ENCODE measurements around the gene BTBD3.

Gene BTBD3

DNA sequence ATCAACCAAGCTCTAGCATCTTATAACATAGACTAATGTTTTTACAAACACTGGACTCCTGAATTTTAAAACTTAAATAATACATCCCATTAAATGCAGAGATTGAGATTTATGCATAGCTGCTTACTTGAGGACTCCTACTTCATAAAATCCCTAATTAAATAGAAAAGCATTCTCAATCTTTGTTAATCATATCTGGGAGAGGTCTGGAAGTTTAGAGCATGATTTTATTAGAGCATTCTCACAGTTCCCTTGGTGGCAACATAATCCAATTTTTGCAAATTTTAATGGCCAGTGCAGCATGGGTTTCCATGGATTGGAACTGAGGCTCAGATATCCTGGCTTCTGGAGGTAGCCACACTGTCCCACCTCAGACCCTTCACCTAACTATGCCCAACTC lies 19.5 kb downstream of the BTBD3 start:
- no peak overlapping the region for H3K4me3 ChIP-seq (ENCODE audit: control insufficient read depth in 1 of 7, extremely low read depth in 1 of 7, insufficient read depth in 4 of 7, low read depth in 2 of 7, low read length in 6 of 7)
- H3K4me1 ChIP-seq (ENCODE audit: control extremely low read depth in 1 of 4, control insufficient read depth in 4 of 4, insufficient read depth in 4 of 4, low read length in 3 of 4): peaks cover 0 to 31% (median 9%) of the 10 kb centered on the region in 4 experiments
- ChIA-PET CTCF (no interaction called here), POLR2A (no interaction called here)
- no peaks in the 10 kb centered on the region for H3K36me3 ChIP-seq (ENCODE audit: control insufficient read depth in 4 of 4, insufficient read depth in 4 of 4, low read length in 3 of 4)
- H3K27me3 ChIP-seq (replicated peaks in 2 of 5; ENCODE audit: control insufficient read depth in 4 of 5, insufficient read depth in 5 of 5, low read length in 4 of 5): no peaks in the 10 kb centered on the region
- no peaks in the 10 kb centered on the region for H3K9me3 ChIP-seq (ENCODE audit: control extremely low read depth in 1 of 5, control insufficient read depth in 4 of 5, insufficient read depth in 2 of 5, low read depth in 1 of 5, low read length in 4 of 5)
- no peak overlapping the region for H3K27ac ChIP-seq (ENCODE audit: insufficient read depth in 1 of 2, low read depth in 1 of 2, low read length in 2 of 2, poor library complexity in 1 of 2, severe bottlenecking in 2 of 2)
- no peak for DNase-seq

GRCh38 chr20:11941593-11942246 lies 24.0 kb downstream of the BTBD3 start:
- H3K36me3 ChIP-seq (ENCODE audit: control insufficient read depth in 4 of 4, insufficient read depth in 4 of 4, low read length in 3 of 4): no peaks in the 10 kb centered on the region
- no peak overlapping the region for H3K4me3 ChIP-seq (ENCODE audit: control insufficient read depth in 1 of 7, extremely low read depth in 1 of 7, insufficient read depth in 4 of 7, low read depth in 2 of 7, low read length in 6 of 7)
- H3K27ac ChIP-seq (ENCODE audit: insufficient read depth in 1 of 2, low read depth in 1 of 2, low read length in 2 of 2, poor library complexity in 1 of 2, severe bottlenecking in 2 of 2): no peak overlapping the region
- 98% methylated on average over 4 of the region's 4 CpGs for WGBS (ENCODE audit: insufficient coverage)
- peaks cover 0 to 2% (median 0%) of the 10 kb centered on the region in 5 experiments for H3K9me3 ChIP-seq (ENCODE audit: control extremely low read depth in 1 of 5, control insufficient read depth in 4 of 5, insufficient read depth in 2 of 5, low read depth in 1 of 5, low read length in 4 of 5)
- H3K27me3 ChIP-seq (replicated peaks in 2 of 5; ENCODE audit: control insufficient read depth in 4 of 5, insufficient read depth in 5 of 5, low read length in 4 of 5): no peaks in the 10 kb centered on the region
- POLR2A ChIA-PET: interaction anchor here (1.3 kb wide), 1 partner anchor 10 kb away, joined by 4 read pairs; no protein-coding TSS in a partner anchor
- no peak for DNase-seq
- CTCF ChIA-PET: interaction anchor here (0.8 to 1.9 kb wide), 3 partner anchors 11 to 24 kb away, joined by 3 to 4 read pairs (median 4); no protein-coding TSS in a partner anchor
- H3K4me1 ChIP-seq (ENCODE audit: control extremely low read depth in 1 of 4, control insufficient read depth in 4 of 4, insufficient read depth in 4 of 4, low read length in 3 of 4): no peaks in the 10 kb centered on the region

- Histone ChIP-seq H3K4me3 (ENCODE audit: control insufficient read depth in 1 of 7, extremely low read depth in 1 of 7, insufficient read depth in 4 of 7, low read depth in 2 of 7, low read length in 6 of 7) (no peak overlapping the region), H3K27ac (ENCODE audit: insufficient read depth in 1 of 2, low read depth in 1 of 2, low read length in 2 of 2, poor library complexity in 1 of 2, severe bottlenecking in 2 of 2) (no peak overlapping the region), H3K4me1 (ENCODE audit: control extremely low read depth in 1 of 4, control insufficient read depth in 4 of 4, insufficient read depth in 4 of 4, low read length in 3 of 4) (no peaks in the 10 kb centered on the region), H3K9me3 (ENCODE audit: control extremely low read depth in 1 of 5, control insufficient read depth in 4 of 5, insufficient read depth in 2 of 5, low read depth in 1 of 5, low read length in 4 of 5) (peaks cover 0 to 2% (median 0%) of the 10 kb centered on the region in 5 experiments), H3K27me3 (replicated peaks in 2 of 5; ENCODE audit: control insufficient read depth in 4 of 5, insufficient read depth in 5 of 5, low read length in 4 of 5) (no peaks in the 10 kb centered on the region), H3K36me3 (ENCODE audit: control insufficient read depth in 4 of 4, insufficient read depth in 4 of 4, low read length in 3 of 4) (no peaks in the 10 kb centered on the region)
- no peak for DNase-seq
- POLR2A ChIA-PET: no interaction called here
- CTCF ChIA-PET: interaction anchor here (2.0 kb wide), 1 partner anchor 25 kb away, joined by 4 read pairs; no protein-coding TSS in a partner anchor
- WGBS (ENCODE audit: insufficient coverage): 100% methylated on average over 3 of the region's 6 CpGs
Observed at GRCh38 chr20:11943778-11944177, 26.1 kb downstream of the BTBD3 start.

DNA sequence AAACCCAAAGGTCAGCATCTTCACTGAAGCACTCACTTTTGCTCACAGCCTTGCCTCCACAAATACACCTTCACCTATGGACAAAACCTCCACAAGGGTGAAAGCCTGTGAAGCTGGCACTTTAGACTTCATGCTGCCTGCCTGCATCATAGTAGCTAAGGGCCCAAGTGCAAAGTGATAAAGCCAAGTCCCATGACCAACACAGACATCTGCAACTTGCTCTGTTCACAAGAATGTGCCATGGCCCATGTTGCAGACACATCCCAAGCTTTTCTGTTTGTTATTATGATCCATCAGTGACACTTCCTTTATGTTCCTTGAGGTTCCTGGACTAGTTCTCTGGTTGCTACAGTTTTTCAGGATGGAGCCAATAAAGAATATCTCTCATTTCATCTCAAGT lies 31.1 kb downstream of the BTBD3 start:
- no peak overlapping the region for H3K27ac ChIP-seq (ENCODE audit: insufficient read depth in 1 of 2, low read depth in 1 of 2, low read length in 2 of 2, poor library complexity in 1 of 2, severe bottlenecking in 2 of 2)
- H3K4me3 ChIP-seq (ENCODE audit: control insufficient read depth in 1 of 7, extremely low read depth in 1 of 7, insufficient read depth in 4 of 7, low read depth in 2 of 7, low read length in 6 of 7): no peak overlapping the region
- no peaks in the 10 kb centered on the region for H3K27me3 ChIP-seq (replicated peaks in 2 of 5; ENCODE audit: control insufficient read depth in 4 of 5, insufficient read depth in 5 of 5, low read length in 4 of 5)
- ChIA-PET POLR2A (no interaction called here), CTCF (no interaction called here)
- H3K4me1 ChIP-seq (ENCODE audit: control extremely low read depth in 1 of 4, control insufficient read depth in 4 of 4, insufficient read depth in 4 of 4, low read length in 3 of 4): no peaks in the 10 kb centered on the region
- peaks cover 0 to 3% (median 0%) of the 10 kb centered on the region in 5 experiments for H3K9me3 ChIP-seq (ENCODE audit: control extremely low read depth in 1 of 5, control insufficient read depth in 4 of 5, insufficient read depth in 2 of 5, low read depth in 1 of 5, low read length in 4 of 5)
- H3K36me3 ChIP-seq (ENCODE audit: control insufficient read depth in 4 of 4, insufficient read depth in 4 of 4, low read length in 3 of 4): no peaks in the 10 kb centered on the region
- no peak for DNase-seq

GRCh38 chr20:11949711-11950110 lies 32.0 kb downstream of the BTBD3 start:
- WGBS (ENCODE audit: insufficient coverage): 100% methylated on average over 3 of the region's 3 CpGs
- H3K4me3 ChIP-seq (ENCODE audit: control insufficient read depth in 1 of 7, extremely low read depth in 1 of 7, insufficient read depth in 4 of 7, low read depth in 2 of 7, low read length in 6 of 7): no peak overlapping the region
- ChIA-PET CTCF (no interaction called here), POLR2A (no interaction called here)
- no peak for DNase-seq
- H3K9me3 ChIP-seq (ENCODE audit: control extremely low read depth in 1 of 5, control insufficient read depth in 4 of 5, insufficient read depth in 2 of 5, low read depth in 1 of 5, low read length in 4 of 5): peaks cover 0 to 3% (median under 1%) of the 10 kb centered on the region in 5 experiments
- no peaks in the 10 kb centered on the region for H3K36me3 ChIP-seq (ENCODE audit: control insufficient read depth in 4 of 4, insufficient read depth in 4 of 4, low read length in 3 of 4)
- no peaks in the 10 kb centered on the region for H3K27me3 ChIP-seq (replicated peaks in 2 of 5; ENCODE audit: control insufficient read depth in 4 of 5, insufficient read depth in 5 of 5, low read length in 4 of 5)
- H3K4me1 ChIP-seq (ENCODE audit: control extremely low read depth in 1 of 4, control insufficient read depth in 4 of 4, insufficient read depth in 4 of 4, low read length in 3 of 4): no peaks in the 10 kb centered on the region
- no peak overlapping the region for H3K27ac ChIP-seq (ENCODE audit: insufficient read depth in 1 of 2, low read depth in 1 of 2, low read length in 2 of 2, poor library complexity in 1 of 2, severe bottlenecking in 2 of 2)

- Histone ChIP-seq H3K9me3 (ENCODE audit: control extremely low read depth in 1 of 5, control insufficient read depth in 4 of 5, insufficient read depth in 2 of 5, low read depth in 1 of 5, low read length in 4 of 5) (peaks cover 0 to 7% (median 3%) of the 10 kb centered on the region in 5 experiments), H3K4me1 (ENCODE audit: control extremely low read depth in 1 of 4, control insufficient read depth in 4 of 4, insufficient read depth in 4 of 4, low read length in 3 of 4) (no peaks in the 10 kb centered on the region), H3K36me3 (ENCODE audit: control insufficient read depth in 4 of 4, insufficient read depth in 4 of 4, low read length in 3 of 4) (no peaks in the 10 kb centered on the region), H3K27ac (ENCODE audit: insufficient read depth in 1 of 2, low read depth in 1 of 2, low read length in 2 of 2, poor library complexity in 1 of 2, severe bottlenecking in 2 of 2) (no peak overlapping the region), H3K27me3 (replicated peaks in 2 of 5; ENCODE audit: control insufficient read depth in 4 of 5, insufficient read depth in 5 of 5, low read length in 4 of 5) (no peaks in the 10 kb centered on the region), H3K4me3 (ENCODE audit: control insufficient read depth in 1 of 7, extremely low read depth in 1 of 7, insufficient read depth in 4 of 7, low read depth in 2 of 7, low read length in 6 of 7) (no peak overlapping the region)
- CTCF ChIA-PET: no interaction called here
- POLR2A ChIA-PET: no interaction called here
- no peak for DNase-seq
- 100% methylated on average over 1 of the region's 3 CpGs for WGBS (ENCODE audit: insufficient coverage)
Observed at GRCh38 chr20:11951696-11952095, 34.0 kb downstream of the BTBD3 start.

DNA sequence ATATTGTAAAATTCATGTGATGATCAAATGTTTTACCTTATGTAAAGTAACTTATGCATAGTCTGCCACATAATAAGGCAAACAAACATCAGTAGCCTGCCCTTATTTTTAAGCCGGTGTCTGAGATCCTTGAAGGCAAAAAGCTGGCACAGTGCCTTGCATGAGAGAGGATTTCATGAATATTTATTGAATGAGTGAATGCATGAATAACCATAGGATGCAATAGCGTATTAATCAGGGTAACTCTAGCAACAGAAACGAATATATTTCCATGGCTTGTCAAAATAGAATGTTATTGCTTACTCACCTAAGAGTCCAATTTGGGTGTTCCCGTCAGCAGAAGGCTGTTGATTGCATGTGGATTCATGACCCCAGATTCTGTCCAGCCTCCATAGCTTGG lies 34.9 kb downstream of the BTBD3 start:
- H3K27me3 ChIP-seq (replicated peaks in 2 of 5; ENCODE audit: control insufficient read depth in 4 of 5, insufficient read depth in 5 of 5, low read length in 4 of 5): no peaks in the 10 kb centered on the region
- ChIA-PET CTCF (interaction anchor here (0.6 kb wide), 1 partner anchor 11 kb away, joined by 3 read pairs; no protein-coding TSS in a partner anchor), POLR2A (no interaction called here)
- H3K9me3 ChIP-seq (ENCODE audit: control extremely low read depth in 1 of 5, control insufficient read depth in 4 of 5, insufficient read depth in 2 of 5, low read depth in 1 of 5, low read length in 4 of 5): peaks cover 0 to 7% (median 3%) of the 10 kb centered on the region in 5 experiments
- no peak for DNase-seq
- no peaks in the 10 kb centered on the region for H3K4me1 ChIP-seq (ENCODE audit: control extremely low read depth in 1 of 4, control insufficient read depth in 4 of 4, insufficient read depth in 4 of 4, low read length in 3 of 4)
- no peaks in the 10 kb centered on the region for H3K36me3 ChIP-seq (ENCODE audit: control insufficient read depth in 4 of 4, insufficient read depth in 4 of 4, low read length in 3 of 4)
- 100% methylated on average over 2 of the region's 4 CpGs for WGBS (ENCODE audit: insufficient coverage)
- no peak overlapping the region for H3K4me3 ChIP-seq (ENCODE audit: control insufficient read depth in 1 of 7, extremely low read depth in 1 of 7, insufficient read depth in 4 of 7, low read depth in 2 of 7, low read length in 6 of 7)
- no peak overlapping the region for H3K27ac ChIP-seq (ENCODE audit: insufficient read depth in 1 of 2, low read depth in 1 of 2, low read length in 2 of 2, poor library complexity in 1 of 2, severe bottlenecking in 2 of 2)

All from common myeloid progenitor, CD34-positive (primary cell).